K562 (cell line): ENCODE results near the gene MYCBP. TPM values are rescaled to one million over a fixed set of nuclear protein-coding genes. Genes with fewer than 3 reads are reported as not detected.

ENCODE experiments used
- CREBBP ChIP-seq: IDR thresholded peaks from one replicate; pipeline ENCODE4 v1.6.1; 2012; ENCODE audit warnings: low read depth, mild to moderate bottlenecking, control low read depth, inconsistent platforms, low read length
- E2F3 ChIP-seq: fragments of 250-450 bp; sonication (Bioruptor Pico); IDR thresholded peaks from 2 replicates; pipeline ENCODE4 v1.4.0; 2020; ENCODE audit warnings: mild to moderate bottlenecking
- EHMT2 ChIP-seq: fragments of 450-650 bp; IDR thresholded peaks from 2 replicates; pipeline ENCODE4 v1.6.1; 2018; ENCODE audit warnings: antibody characterized with exemption
- EWSR1 ChIP-seq: fragments of 450-650 bp; IDR thresholded peaks from 2 replicates; pipeline ENCODE4 v1.6.1; 2018; ENCODE audit warnings: borderline replicate concordance, mild to moderate bottlenecking, low read depth, moderate library complexity; ENCODE audit not compliant: partially characterized antibody
- HDAC6 ChIP-seq: IDR thresholded peaks from 2 replicates; pipeline ENCODE4 v1.6.1; 2012; ENCODE audit warnings: low read depth, mild to moderate bottlenecking, control low read depth, inconsistent platforms, low read length, moderate library complexity
- HNRNPUL1 ChIP-seq: fragments of 200-400 bp; formaldehyde crosslinking; IDR thresholded peaks from 2 replicates; pipeline ENCODE4 v1.6.1; 2017; ENCODE audit warnings: low read length
- JUND ChIP-seq, 2 experiments: IDR thresholded peaks; 2 replicates in 1 of 2; 3 replicates in 1 of 2; pipeline ENCODE4 v1.6.1; 2011; ENCODE audit warnings: borderline replicate concordance in 2 of 2, low read depth in 2 of 2, low read length in 2 of 2, improper control_type of control experiment in 1 of 2, missing biosample characterization in 1 of 2, missing genetic modification characterization in 1 of 2, missing genetic modification reagents in 1 of 2
- MAFK ChIP-seq: IDR thresholded peaks from 2 replicates; pipeline ENCODE4 v1.6.1; 2011; ENCODE audit warnings: low read length, improper control_type of control experiment
- MEF2D ChIP-seq: conservative IDR thresholded peaks from 2 replicates; pipeline ENCODE4 v1.6.1; 2016; ENCODE audit warnings: low read depth, missing genetic modification characterization, missing compliant biosample characterization
- MTA2 ChIP-seq: fragments of 450-650 bp; IDR thresholded peaks from 2 replicates; pipeline ENCODE4 v1.6.1; 2016; ENCODE audit warnings: low read depth
- PTBP1 ChIP-seq: fragments of 200-400 bp; formaldehyde crosslinking; IDR thresholded peaks from 2 replicates; pipeline ENCODE4 v1.6.1; 2017; ENCODE audit warnings: low read depth, low read length
- RFX7 ChIP-seq: fragments of 250-450 bp; sonication (Bioruptor Pico); IDR thresholded peaks from 2 replicates; pipeline ENCODE4 v1.5.1; 2021; ENCODE audit warnings: mild to moderate bottlenecking
- SP2 ChIP-seq: IDR thresholded peaks from 2 replicates; pipeline ENCODE4 v1.6.1; 2011; ENCODE audit warnings: mild to moderate bottlenecking, low read depth, low read length, moderate library complexity; ENCODE audit not compliant: poor library complexity, severe bottlenecking; ENCODE audit errors: extremely low read depth
- TBP ChIP-seq: optimal IDR thresholded peaks from 2 replicates; pipeline ENCODE3; 2011; ENCODE audit warnings: low read depth, low read length, improper control_type of control experiment
- TCF3 ChIP-seq: sonication (generic); formaldehyde crosslinking; IDR thresholded peaks from 2 replicates; pipeline ENCODE4 v1.4.0; 2020; ENCODE audit warnings: mild to moderate bottlenecking, missing genetic modification reagents
- YBX1 ChIP-seq: fragments of 450-650 bp; IDR thresholded peaks from 2 replicates; pipeline ENCODE4 v1.7.1; 2016; ENCODE audit warnings: mild to moderate bottlenecking
- ZNF239 ChIP-seq: fragments of 250-450 bp; sonication (Bioruptor Pico); IDR thresholded peaks from 2 replicates; pipeline ENCODE4 v1.4.0; 2020; ENCODE audit warnings: mild to moderate bottlenecking
- ZNF431 ChIP-seq: sonication (generic); formaldehyde crosslinking; IDR thresholded peaks from 2 replicates; pipeline ENCODE4 v1.8.0; 2022; ENCODE audit warnings: mild to moderate bottlenecking, missing genetic modification reagents
- polyA plus RNA-seq, 8 experiments: library from polyadenylated mRNA; depleted of rRNA in 4 of 8; stranded (reverse) in 5 of 8; unstranded in 3 of 8; fragments of >200 nt; fragmentation: Nextera tagmentation in 2 of 8; fragmentation: Illumina TruSeq in 1 of 8; extraction: Ambion mirVana in 2 of 8; extraction: Trizol in 1 of 8; gene quantifications; 2 replicates each; pipeline versions ENCODE4 v1.2.1 to v1.2.3, GENCODE V29; 2011 to 2014; ENCODE audit warnings: inconsistent platforms in 1 of 8, missing spikeins in 1 of 8
- total RNA-seq, 7 experiments: library from RNA; depleted of rRNA in 6 of 7; stranded (reverse); fragments of >200 nt in 6 of 7; fragmentation: Illumina TruSeq in 2 of 7; extraction: Trizol in 2 of 7; gene quantifications; 2 replicates each; pipeline versions ENCODE4 v1.2.1 to v1.2.3, GENCODE V29; 2011 to 2021; ENCODE audit warnings: low replicate concordance in 1 of 7
- TF ChIP-seq, protein P1 (sequence below): sonication (generic); formaldehyde crosslinking; IDR thresholded peaks from 2 replicates; pipeline ENCODE4 v1.5.0; 2020; ENCODE audit warnings: missing genetic modification reagents
- TF ChIP-seq, protein P2 (sequence below): fragments of 250-450 bp; sonication (Bioruptor Pico); IDR thresholded peaks from 2 replicates; pipeline ENCODE4 v1.4.0; 2020; ENCODE audit warnings: mild to moderate bottlenecking
- TF ChIP-seq, protein P3 (sequence below): sonication (generic); formaldehyde crosslinking; IDR thresholded peaks from 2 replicates; pipeline ENCODE4 v1.8.0; 2022; ENCODE audit warnings: missing genetic modification reagents, mild to moderate bottlenecking, moderate library complexity, borderline replicate concordance
- TF ChIP-seq, protein P4 (sequence below): sonication (generic); formaldehyde crosslinking; IDR thresholded peaks from 2 replicates; pipeline ENCODE4 v1.8.1; 2023; ENCODE audit warnings: mild to moderate bottlenecking, missing genetic modification reagents

MYCBP gene
- total and polyA plus RNA-seq, 9 of the 15 experiments (the other 6 are each of a cell fraction or from before 2014, with no cell fraction given): 32.3 to 253 (median 72.9) TPM

DNA sequence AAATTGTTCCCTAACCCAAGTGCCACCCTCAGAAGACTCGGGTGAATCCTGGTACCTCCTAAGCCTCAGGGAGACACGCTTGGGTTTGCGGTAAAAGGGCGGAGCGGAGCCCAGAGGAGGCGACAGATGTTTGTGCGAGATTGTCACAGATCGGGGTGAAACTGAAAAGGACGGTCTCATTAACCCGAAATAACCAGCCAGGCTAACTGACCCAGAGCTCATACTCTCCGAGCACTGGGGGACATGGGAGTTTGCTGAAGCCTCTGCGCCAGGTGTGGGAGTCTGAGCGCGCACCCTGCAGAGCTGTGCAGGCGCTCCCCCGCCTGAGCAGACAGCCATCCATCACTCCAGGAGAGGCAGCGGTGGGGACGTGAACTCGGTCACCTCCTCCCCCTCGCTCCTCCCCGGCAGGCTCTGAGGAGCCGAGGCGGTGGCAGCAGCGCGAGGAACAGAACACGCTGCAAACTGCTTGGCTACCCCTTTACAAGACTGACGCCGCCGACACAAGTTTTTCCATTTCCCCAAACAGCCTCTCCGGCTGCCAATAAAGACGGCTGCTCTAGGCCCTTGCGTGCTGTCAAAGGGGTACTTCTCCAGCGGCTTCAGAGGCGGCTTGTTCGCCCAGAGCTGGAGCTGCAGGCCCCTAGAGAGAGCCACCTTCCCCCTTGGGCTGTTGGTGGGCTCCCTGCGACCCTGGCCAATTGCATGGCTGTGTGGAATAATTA, 57.1 kb downstream of the MYCBP start (continued):
- TF ChIP-seq HNRNPUL1: no peak
- TF ChIP-seq E2F3: peak; percentile 86
- peak; percentile 79 for TF ChIP-seq JUND (IDR thresholded peaks at IDR 0.05; ENCODE audit: borderline replicate concordance, low read depth, low read length)
- TF ChIP-seq JUND (tag; IDR thresholded peaks at IDR 0.05; ENCODE audit: borderline replicate concordance, low read depth, low read length): peak; percentile 81; the same call in 1 of the 3 replicates
- TF ChIP-seq PTBP1: 0 out of 2 replicates have a peak, but pooled peaks have one; percentile 32
- TF ChIP-seq, protein P1, sequence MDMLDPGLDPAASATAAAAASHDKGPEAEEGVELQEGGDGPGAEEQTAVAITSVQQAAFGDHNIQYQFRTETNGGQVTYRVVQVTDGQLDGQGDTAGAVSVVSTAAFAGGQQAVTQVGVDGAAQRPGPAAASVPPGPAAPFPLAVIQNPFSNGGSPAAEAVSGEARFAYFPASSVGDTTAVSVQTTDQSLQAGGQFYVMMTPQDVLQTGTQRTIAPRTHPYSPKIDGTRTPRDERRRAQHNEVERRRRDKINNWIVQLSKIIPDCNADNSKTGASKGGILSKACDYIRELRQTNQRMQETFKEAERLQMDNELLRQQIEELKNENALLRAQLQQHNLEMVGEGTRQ (CRISPR knock-in tag): no peak
- no peak for TF ChIP-seq EHMT2
- no peak for TF ChIP-seq SP2
- no peak for TF ChIP-seq RFX7
- TF ChIP-seq ZNF239 (CRISPR knock-in tag): no peak
- no peak for TF ChIP-seq CREBBP
- TF ChIP-seq MAFK: peak; percentile 32; the same call in 1 of the 2 replicates
- TF ChIP-seq YBX1: no peak
- TF ChIP-seq MEF2D (tag): peak; percentile 93
- no peak for TF ChIP-seq ZNF431 (CRISPR knock-in tag)
- TF ChIP-seq, protein P2, sequence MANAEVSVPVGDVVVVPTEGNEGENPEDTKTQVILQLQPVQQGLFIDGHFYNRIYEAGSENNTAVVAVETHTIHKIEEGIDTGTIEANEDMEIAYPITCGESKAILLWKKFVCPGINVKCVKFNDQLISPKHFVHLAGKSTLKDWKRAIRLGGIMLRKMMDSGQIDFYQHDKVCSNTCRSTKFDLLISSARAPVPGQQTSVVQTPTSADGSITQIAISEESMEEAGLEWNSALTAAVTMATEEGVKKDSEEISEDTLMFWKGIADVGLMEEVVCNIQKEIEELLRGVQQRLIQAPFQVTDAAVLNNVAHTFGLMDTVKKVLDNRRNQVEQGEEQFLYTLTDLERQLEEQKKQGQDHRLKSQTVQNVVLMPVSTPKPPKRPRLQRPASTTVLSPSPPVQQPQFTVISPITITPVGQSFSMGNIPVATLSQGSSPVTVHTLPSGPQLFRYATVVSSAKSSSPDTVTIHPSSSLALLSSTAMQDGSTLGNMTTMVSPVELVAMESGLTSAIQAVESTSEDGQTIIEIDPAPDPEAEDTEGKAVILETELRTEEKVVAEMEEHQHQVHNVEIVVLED: peak; percentile 55
- TF ChIP-seq HDAC6: no peak
- TF ChIP-seq MTA2: peak; percentile 94
- TF ChIP-seq, protein P3, sequence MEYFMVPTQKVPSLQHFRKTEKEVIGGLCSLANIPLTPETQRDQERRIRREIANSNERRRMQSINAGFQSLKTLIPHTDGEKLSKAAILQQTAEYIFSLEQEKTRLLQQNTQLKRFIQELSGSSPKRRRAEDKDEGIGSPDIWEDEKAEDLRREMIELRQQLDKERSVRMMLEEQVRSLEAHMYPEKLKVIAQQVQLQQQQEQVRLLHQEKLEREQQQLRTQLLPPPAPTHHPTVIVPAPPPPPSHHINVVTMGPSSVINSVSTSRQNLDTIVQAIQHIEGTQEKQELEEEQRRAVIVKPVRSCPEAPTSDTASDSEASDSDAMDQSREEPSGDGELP (CRISPR knock-in tag): peak; percentile 92
- TF ChIP-seq TBP: peak; percentile 43
- TF ChIP-seq TCF3 (CRISPR knock-in tag): peak; percentile 98
- TF ChIP-seq EWSR1: no peak
- TF ChIP-seq, protein P4, sequence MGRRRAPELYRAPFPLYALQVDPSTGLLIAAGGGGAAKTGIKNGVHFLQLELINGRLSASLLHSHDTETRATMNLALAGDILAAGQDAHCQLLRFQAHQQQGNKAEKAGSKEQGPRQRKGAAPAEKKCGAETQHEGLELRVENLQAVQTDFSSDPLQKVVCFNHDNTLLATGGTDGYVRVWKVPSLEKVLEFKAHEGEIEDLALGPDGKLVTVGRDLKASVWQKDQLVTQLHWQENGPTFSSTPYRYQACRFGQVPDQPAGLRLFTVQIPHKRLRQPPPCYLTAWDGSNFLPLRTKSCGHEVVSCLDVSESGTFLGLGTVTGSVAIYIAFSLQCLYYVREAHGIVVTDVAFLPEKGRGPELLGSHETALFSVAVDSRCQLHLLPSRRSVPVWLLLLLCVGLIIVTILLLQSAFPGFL (CRISPR knock-in tag): no peak
